ENCODE measurements around the gene CACFD1. TPM values are rescaled to one million over a fixed set of nuclear protein-coding genes. Genes with fewer than 3 reads are reported as not detected.

CACFD1 gene
- total and polyA plus RNA-seq, 2 of the 13 experiments (the other 11 are each of a cell fraction or from before 2014, with no cell fraction given), result 13.8 to 14.6 TPM

GRCh38 chr9:133459476-133460404 is at the start of gene CACFD1 (continued):
- TF ChIP-seq ZBTB46 (CRISPR knock-in tag; IDR thresholded peaks at IDR 0.05; ENCODE audit: borderline replicate concordance), result no peak
- TF ChIP-seq ZNF792 (CRISPR knock-in tag; IDR thresholded peaks at IDR 0.05), result no peak
- TF ChIP-seq, protein P1, sequence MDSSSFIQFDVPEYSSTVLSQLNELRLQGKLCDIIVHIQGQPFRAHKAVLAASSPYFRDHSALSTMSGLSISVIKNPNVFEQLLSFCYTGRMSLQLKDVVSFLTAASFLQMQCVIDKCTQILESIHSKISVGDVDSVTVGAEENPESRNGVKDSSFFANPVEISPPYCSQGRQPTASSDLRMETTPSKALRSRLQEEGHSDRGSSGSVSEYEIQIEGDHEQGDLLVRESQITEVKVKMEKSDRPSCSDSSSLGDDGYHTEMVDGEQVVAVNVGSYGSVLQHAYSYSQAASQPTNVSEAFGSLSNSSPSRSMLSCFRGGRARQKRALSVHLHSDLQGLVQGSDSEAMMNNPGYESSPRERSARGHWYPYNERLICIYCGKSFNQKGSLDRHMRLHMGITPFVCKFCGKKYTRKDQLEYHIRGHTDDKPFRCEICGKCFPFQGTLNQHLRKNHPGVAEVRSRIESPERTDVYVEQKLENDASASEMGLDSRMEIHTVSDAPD (CRISPR knock-in tag; IDR thresholded peaks at IDR 0.05), result no peak
- no peak for TF ChIP-seq TBX3 (IDR thresholded peaks at IDR 0.05; ENCODE audit: borderline replicate concordance)
- TF ChIP-seq, protein P2, sequence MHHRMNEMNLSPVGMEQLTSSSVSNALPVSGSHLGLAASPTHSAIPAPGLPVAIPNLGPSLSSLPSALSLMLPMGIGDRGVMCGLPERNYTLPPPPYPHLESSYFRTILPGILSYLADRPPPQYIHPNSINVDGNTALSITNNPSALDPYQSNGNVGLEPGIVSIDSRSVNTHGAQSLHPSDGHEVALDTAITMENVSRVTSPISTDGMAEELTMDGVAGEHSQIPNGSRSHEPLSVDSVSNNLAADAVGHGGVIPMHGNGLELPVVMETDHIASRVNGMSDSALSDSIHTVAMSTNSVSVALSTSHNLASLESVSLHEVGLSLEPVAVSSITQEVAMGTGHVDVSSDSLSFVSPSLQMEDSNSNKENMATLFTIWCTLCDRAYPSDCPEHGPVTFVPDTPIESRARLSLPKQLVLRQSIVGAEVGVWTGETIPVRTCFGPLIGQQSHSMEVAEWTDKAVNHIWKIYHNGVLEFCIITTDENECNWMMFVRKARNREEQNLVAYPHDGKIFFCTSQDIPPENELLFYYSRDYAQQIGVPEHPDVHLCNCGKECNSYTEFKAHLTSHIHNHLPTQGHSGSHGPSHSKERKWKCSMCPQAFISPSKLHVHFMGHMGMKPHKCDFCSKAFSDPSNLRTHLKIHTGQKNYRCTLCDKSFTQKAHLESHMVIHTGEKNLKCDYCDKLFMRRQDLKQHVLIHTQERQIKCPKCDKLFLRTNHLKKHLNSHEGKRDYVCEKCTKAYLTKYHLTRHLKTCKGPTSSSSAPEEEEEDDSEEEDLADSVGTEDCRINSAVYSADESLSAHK (CRISPR knock-in tag; IDR thresholded peaks at IDR 0.05; ENCODE audit: borderline replicate concordance), result no peak
- TF ChIP-seq, protein P3, sequence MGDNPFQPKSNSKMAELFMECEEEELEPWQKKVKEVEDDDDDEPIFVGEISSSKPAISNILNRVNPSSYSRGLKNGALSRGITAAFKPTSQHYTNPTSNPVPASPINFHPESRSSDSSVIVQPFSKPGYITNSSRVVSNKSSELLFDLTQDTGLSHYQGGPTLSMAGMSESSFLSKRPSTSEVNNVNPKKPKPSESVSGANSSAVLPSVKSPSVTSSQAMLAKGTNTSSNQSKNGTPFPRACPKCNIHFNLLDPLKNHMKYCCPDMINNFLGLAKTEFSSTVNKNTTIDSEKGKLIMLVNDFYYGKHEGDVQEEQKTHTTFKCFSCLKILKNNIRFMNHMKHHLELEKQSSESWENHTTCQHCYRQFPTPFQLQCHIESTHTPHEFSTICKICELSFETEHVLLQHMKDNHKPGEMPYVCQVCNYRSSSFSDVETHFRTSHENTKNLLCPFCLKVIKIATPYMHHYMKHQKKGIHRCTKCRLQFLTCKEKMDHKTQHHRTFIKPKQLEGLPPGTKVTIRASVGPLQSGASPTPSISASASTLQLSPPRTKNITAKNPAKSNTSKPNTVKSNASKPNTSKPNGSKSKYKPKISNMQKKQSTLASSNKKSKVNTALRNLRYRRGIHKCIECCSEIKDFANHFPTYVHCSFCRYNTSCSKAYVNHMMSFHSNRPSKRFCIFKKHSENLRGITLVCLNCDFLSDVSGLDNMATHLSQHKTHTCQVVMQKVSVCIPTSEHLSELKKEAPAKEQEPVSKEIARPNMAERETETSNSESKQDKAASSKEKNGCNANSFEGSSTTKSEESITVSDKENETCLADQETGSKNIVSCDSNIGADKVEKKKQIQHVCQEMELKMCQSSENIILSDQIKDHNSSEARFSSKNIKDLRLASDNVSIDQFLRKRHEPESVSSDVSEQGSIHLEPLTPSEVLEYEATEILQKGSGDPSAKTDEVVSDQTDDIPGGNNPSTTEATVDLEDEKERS (CRISPR knock-in tag; IDR thresholded peaks at IDR 0.05), result no peak
- TF ChIP-seq ZNF629 (CRISPR knock-in tag; conservative IDR thresholded peaks at IDR 0.05), result no peak
- no peak for TF ChIP-seq ZBTB1 (CRISPR knock-in tag; IDR thresholded peaks at IDR 0.05; ENCODE audit: borderline replicate concordance)
- TF ChIP-seq ISX (CRISPR knock-in tag; conservative IDR thresholded peaks at IDR 0.05), result no peak
- TF ChIP-seq CHCHD3 (CRISPR knock-in tag; IDR thresholded peaks at IDR 0.05), result no peak
- TF ChIP-seq PAWR (CRISPR knock-in tag; IDR thresholded peaks at IDR 0.05; ENCODE audit: borderline replicate concordance), result no peak
- TF ChIP-seq ATRX (CRISPR knock-in tag; IDR thresholded peaks at IDR 0.05; ENCODE audit: borderline replicate concordance), result no peak
- TF ChIP-seq SIN3A (IDR thresholded peaks at IDR 0.05; ENCODE audit: borderline replicate concordance, low read depth, low read length), result no peak
- TF ChIP-seq SIX1 (CRISPR knock-in tag; IDR thresholded peaks at IDR 0.05; ENCODE audit: borderline replicate concordance), result no peak
- no peak for TF ChIP-seq THAP7 (CRISPR knock-in tag; IDR thresholded peaks at IDR 0.05)
- TF ChIP-seq HHEX (CRISPR knock-in tag; IDR thresholded peaks at IDR 0.05), result no peak
- TF ChIP-seq ZSCAN22 (CRISPR knock-in tag; IDR thresholded peaks at IDR 0.05), result no peak

Measured in HepG2 (cell line).